ENCODE measurements around the gene FOLR2.
"Not testable (repeated sequence)": the region's sequence is repeated elsewhere in the genome, so short reads cannot be mapped to it uniquely, and the experiment has no call there.

FOLR2 gene

DNA sequence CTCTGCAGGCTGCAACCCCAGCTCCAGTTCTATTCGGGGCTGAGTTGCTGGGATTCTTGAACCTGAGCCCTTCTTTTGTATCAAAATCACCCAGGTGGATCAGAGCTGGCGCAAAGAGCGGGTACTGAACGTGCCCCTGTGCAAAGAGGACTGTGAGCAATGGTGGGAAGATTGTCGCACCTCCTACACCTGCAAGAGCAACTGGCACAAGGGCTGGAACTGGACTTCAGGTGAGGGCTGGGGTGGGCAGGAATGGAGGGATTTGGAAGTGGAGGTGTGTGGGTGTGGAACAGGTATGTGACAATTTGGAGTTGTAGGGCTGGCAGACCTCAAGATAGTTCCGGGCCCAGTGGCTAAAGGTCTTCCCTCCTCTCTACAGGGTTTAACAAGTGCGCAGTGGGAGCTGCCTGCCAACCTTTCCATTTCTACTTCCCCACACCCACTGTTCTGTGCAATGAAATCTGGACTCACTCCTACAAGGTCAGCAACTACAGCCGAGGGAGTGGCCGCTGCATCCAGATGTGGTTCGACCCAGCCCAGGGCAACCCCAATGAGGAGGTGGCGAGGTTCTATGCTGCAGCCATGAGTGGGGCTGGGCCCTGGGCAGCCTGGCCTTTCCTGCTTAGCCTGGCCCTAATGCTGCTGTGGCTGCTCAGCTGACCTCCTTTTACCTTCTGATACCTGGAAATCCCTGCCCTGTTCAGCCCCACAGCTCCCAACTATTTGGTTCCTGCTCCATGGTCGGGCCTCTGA, 20.9 kb upstream of the FOLR2 start:
- Histone ChIP-seq H3K27ac (no peak overlapping the region), H3K27me3 (ENCODE audit: control insufficient read depth, insufficient read depth, low read length) (no peaks in the 10 kb centered on the region), H3K79me2 (no peaks in the 10 kb centered on the region), H3K9me3 (ENCODE audit: control insufficient read depth, low read length) (no peaks in the 10 kb centered on the region), H3K4me3 (ENCODE audit: low read depth, low read length) (no peak overlapping the region), H3K4me2 (ENCODE audit: low read length) (no peak overlapping the region), H3K4me1 (peaks cover 2% of the 10 kb centered on the region), H3K36me3 (ENCODE audit: control insufficient read depth, insufficient read depth, low read length) (no peaks in the 10 kb centered on the region), H2AFZ (no peak overlapping the region), H3K9ac (no peak overlapping the region)
- TF ChIP-seq, protein P1, sequence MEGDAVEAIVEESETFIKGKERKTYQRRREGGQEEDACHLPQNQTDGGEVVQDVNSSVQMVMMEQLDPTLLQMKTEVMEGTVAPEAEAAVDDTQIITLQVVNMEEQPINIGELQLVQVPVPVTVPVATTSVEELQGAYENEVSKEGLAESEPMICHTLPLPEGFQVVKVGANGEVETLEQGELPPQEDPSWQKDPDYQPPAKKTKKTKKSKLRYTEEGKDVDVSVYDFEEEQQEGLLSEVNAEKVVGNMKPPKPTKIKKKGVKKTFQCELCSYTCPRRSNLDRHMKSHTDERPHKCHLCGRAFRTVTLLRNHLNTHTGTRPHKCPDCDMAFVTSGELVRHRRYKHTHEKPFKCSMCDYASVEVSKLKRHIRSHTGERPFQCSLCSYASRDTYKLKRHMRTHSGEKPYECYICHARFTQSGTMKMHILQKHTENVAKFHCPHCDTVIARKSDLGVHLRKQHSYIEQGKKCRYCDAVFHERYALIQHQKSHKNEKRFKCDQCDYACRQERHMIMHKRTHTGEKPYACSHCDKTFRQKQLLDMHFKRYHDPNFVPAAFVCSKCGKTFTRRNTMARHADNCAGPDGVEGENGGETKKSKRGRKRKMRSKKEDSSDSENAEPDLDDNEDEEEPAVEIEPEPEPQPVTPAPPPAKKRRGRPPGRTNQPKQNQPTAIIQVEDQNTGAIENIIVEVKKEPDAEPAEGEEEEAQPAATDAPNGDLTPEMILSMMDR (IDR thresholded peaks at IDR 0.05) = no peak

DNA sequence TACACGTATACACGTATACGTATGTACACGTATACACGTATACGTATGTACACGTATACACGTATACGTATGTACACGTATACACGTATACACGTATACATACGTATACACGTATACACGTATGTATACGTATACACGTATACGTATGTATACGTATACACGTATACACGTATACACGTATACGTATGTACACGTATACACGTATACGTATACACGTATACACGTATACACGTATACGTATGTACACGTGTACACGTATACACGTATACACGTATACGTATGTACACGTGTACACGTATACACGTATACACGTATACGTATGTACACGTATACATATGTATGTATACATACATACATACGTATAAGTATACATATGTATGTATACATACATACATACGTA, 15.1 kb upstream of the FOLR2 start:
- not testable (repeated sequence) for H3K4me2 ChIP-seq (ENCODE audit: low read length); H3K36me3 ChIP-seq (ENCODE audit: control insufficient read depth, insufficient read depth, low read length); H3K4me3 ChIP-seq (ENCODE audit: low read depth, low read length); H2AFZ ChIP-seq; H3K9ac ChIP-seq; H3K27me3 ChIP-seq (ENCODE audit: control insufficient read depth, insufficient read depth, low read length); H3K79me2 ChIP-seq; H3K27ac ChIP-seq; H3K4me1 ChIP-seq; H3K9me3 ChIP-seq (ENCODE audit: control insufficient read depth, low read length)

DNA sequence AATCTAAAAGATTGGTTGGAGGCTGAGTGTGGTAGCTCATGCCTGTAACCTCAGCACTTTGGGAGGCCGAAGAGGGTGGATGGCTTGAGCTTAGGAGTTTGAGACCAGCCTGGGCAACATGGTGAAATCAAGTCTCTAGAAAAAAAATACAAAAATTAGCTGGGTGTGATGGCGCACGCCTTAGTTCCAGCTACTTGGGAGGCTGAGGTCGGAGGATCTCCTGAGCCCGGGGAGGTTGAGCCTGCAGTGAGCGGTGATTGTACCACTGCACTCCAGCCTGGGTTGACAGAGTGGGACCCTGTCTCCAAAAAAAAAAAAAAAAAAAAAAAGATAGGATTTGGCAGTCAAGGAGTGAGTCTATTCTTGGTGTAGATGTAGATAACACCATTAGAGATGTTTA, 14.0 kb upstream of the FOLR2 start:
- H3K9ac ChIP-seq = no peak overlapping the region

GRCh38 chr11:72203163-72203562, 13.4 kb upstream of the FOLR2 start:
- no peaks in the 10 kb centered on the region for H3K79me2 ChIP-seq
- H3K9me3 ChIP-seq (ENCODE audit: control insufficient read depth, low read length) = no peaks in the 10 kb centered on the region
- TF ChIP-seq, protein P1 (IDR thresholded peaks at IDR 0.05) = no peak
- no peak overlapping the region for H3K4me2 ChIP-seq (ENCODE audit: low read length)
- no peaks in the 10 kb centered on the region for H3K27me3 ChIP-seq (ENCODE audit: control insufficient read depth, insufficient read depth, low read length)
- no peak overlapping the region for H3K4me3 ChIP-seq (ENCODE audit: low read depth, low read length)
- no peak overlapping the region for H3K27ac ChIP-seq
- no peaks in the 10 kb centered on the region for H3K36me3 ChIP-seq (ENCODE audit: control insufficient read depth, insufficient read depth, low read length)
- no peak overlapping the region for H3K9ac ChIP-seq
- H3K4me1 ChIP-seq = no peaks in the 10 kb centered on the region
- no peak overlapping the region for H2AFZ ChIP-seq

More for the DNA sequence above, 14.0 kb upstream of the FOLR2 start:
- no peaks in the 10 kb centered on the region for H3K9me3 ChIP-seq (ENCODE audit: control insufficient read depth, low read length)
- no peaks in the 10 kb centered on the region for H3K27me3 ChIP-seq (ENCODE audit: control insufficient read depth, insufficient read depth, low read length)
- no peak overlapping the region for H3K27ac ChIP-seq
- H3K79me2 ChIP-seq = no peaks in the 10 kb centered on the region
- TF ChIP-seq, protein P1 (IDR thresholded peaks at IDR 0.05) = no peak
- no peaks in the 10 kb centered on the region for H3K36me3 ChIP-seq (ENCODE audit: control insufficient read depth, insufficient read depth, low read length)
- H2AFZ ChIP-seq = no peak overlapping the region
- H3K4me2 ChIP-seq (ENCODE audit: low read length) = no peak overlapping the region
- H3K4me3 ChIP-seq (ENCODE audit: low read depth, low read length) = no peak overlapping the region
- H3K4me1 ChIP-seq = no peaks in the 10 kb centered on the region

- TF ChIP-seq, protein P1 (IDR thresholded peaks at IDR 0.05) = no peak
- Histone ChIP-seq H2AFZ (no peak overlapping the region), H3K9me3 (ENCODE audit: control insufficient read depth, low read length) (no peaks in the 10 kb centered on the region), H3K27ac (no peak overlapping the region), H3K9ac (no peak overlapping the region), H3K4me1 (no peaks in the 10 kb centered on the region), H3K79me2 (no peaks in the 10 kb centered on the region), H3K36me3 (ENCODE audit: control insufficient read depth, insufficient read depth, low read length) (no peaks in the 10 kb centered on the region), H3K27me3 (ENCODE audit: control insufficient read depth, insufficient read depth, low read length) (no peaks in the 10 kb centered on the region), H3K4me2 (ENCODE audit: low read length) (no peak overlapping the region), H3K4me3 (ENCODE audit: low read depth, low read length) (no peak overlapping the region)
Measured at GRCh38 chr11:72204886-72205285, 11.7 kb upstream of the FOLR2 start.

DNA sequence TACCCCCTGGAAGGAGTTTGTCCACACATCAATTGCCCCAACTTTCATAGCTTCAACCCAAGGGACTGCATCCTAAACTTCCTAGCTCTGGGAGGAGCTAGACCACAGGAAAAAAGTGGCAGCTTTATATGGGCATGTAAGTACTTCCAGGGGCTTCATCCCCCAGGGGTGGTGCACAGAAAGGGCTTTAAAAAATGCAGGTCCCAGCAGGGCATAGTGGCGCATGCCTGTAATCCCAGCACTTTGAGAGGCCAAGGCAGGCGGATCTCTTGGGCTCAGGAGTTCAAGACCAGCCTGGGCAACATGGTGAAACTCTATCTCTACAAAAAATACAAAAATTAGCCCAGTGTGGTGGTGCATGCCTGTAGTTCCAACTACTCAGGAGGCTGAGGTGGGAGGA, 9.8 kb upstream of the FOLR2 start:
- not testable (repeated sequence) for H3K27ac ChIP-seq; H2AFZ ChIP-seq; H3K79me2 ChIP-seq; H3K4me3 ChIP-seq (ENCODE audit: low read depth, low read length); H3K4me1 ChIP-seq; H3K9me3 ChIP-seq (ENCODE audit: control insufficient read depth, low read length); H3K9ac ChIP-seq; H3K27me3 ChIP-seq (ENCODE audit: control insufficient read depth, insufficient read depth, low read length); H3K36me3 ChIP-seq (ENCODE audit: control insufficient read depth, insufficient read depth, low read length); H3K4me2 ChIP-seq (ENCODE audit: low read length)
